GM18868 (cell line): ENCODE measurements around the gene SUCLG1.
A peak's percentile ranks its signal among the peaks of the same experiment; 100 is the strongest.

Experiments
- ATAC-seq: cut with Tn5 transposase; IDR thresholded peaks from one replicate; pipeline ENCODE4 v1.9.1; 2021; ENCODE audit warnings: mild to moderate bottlenecking, moderate library complexity; ENCODE audit not compliant: unreplicated experiment

The SUCLG1 gene

GRCh38 chr2:84467389-84467788 is 8.3 kb upstream of the SUCLG1 start:
- no peak for ATAC-seq

GRCh38 chr2:84461310-84461709 is 2.2 kb upstream of the SUCLG1 start:
- ATAC-seq: no peak

- no peak for ATAC-seq
These were observed 1.6 kb upstream of the SUCLG1 start for GRCh38 chr2:84460670-84461069.

GRCh38 chr2:84459944-84460429 is 907 bp upstream of the SUCLG1 start:
- no peak for ATAC-seq

GRCh38 chr2:84458551-84459017 is 496 bp downstream of the SUCLG1 start:
- peak; percentile 27 for ATAC-seq

GRCh38 chr2:84457686-84458085 is 1.4 kb downstream of the SUCLG1 start:
- no peak for ATAC-seq

- ATAC-seq: no peak
These were observed 2.9 kb downstream of the SUCLG1 start for GRCh38 chr2:84456156-84456555.

- ATAC-seq: no peak
These were observed 4.5 kb downstream of the SUCLG1 start for GRCh38 chr2:84454581-84454980.

GRCh38 chr2:84452624-84453023 is 6.5 kb downstream of the SUCLG1 start:
- no peak for ATAC-seq

- no peak for ATAC-seq
These were observed 7.5 kb downstream of the SUCLG1 start for GRCh38 chr2:84451579-84451978.

GRCh38 chr2:84450288-84451227 is 8.5 kb downstream of the SUCLG1 start:
- no peak for ATAC-seq

GRCh38 chr2:84449711-84450110 is 9.4 kb downstream of the SUCLG1 start:
- ATAC-seq: no peak

- no peak for ATAC-seq
These were observed 10.0 kb downstream of the SUCLG1 start for GRCh38 chr2:84449055-84449454.

- no peak for ATAC-seq
These were observed 15.6 kb downstream of the SUCLG1 start for GRCh38 chr2:84443477-84443876.

GRCh38 chr2:84442888-84443287 is 16.2 kb downstream of the SUCLG1 start:
- no peak for ATAC-seq

- ATAC-seq: no peak
These were observed 17.6 kb downstream of the SUCLG1 start for GRCh38 chr2:84441505-84441904.

GRCh38 chr2:84441036-84441435 is 18.0 kb downstream of the SUCLG1 start:
- ATAC-seq: no peak

GRCh38 chr2:84435345-84436025 is 23.6 kb downstream of the SUCLG1 start:
- no peak for ATAC-seq

- ATAC-seq: no peak
These were observed 29.8 kb downstream of the SUCLG1 start for GRCh38 chr2:84429328-84429727.

- peak; percentile 38 for ATAC-seq
These were observed 31.6 kb downstream of the SUCLG1 start for GRCh38 chr2:84427235-84428138.

GRCh38 chr2:84425310-84425709 is 33.8 kb downstream of the SUCLG1 start:
- ATAC-seq: no peak
